Vagina (tissue), 2 donors: Measurements from ENCODE around the gene CNPY3. TPM values are rescaled to one million over a fixed set of nuclear protein-coding genes. Genes with fewer than 3 reads are reported as not detected.

ENCODE experiments used
- DNase-seq, 2 donors: peaks; one replicate each; pipeline ENCODE4 v3.0.0-alpha.2; 2017; ENCODE audit errors: extremely low spot score in 2 of 2
- H3K27ac ChIP-seq: fragments of 200-600 bp; sonication (generic); one replicate; pipeline ENCODE4 v1.5.1; 2019
- H3K27me3 ChIP-seq: fragments of 200-600 bp; sonication (generic); one replicate; pipeline ENCODE4 v1.5.1; 2019
- H3K36me3 ChIP-seq, 2 donors: fragments of 200-600 bp; sonication (generic); one replicate each; pipeline ENCODE4 v1.5.1; 2017 to 2019
- H3K4me1 ChIP-seq: fragments of 200-600 bp; sonication (generic); one replicate; pipeline ENCODE4 v1.5.1; 2019
- H3K4me3 ChIP-seq, 2 donors: fragments of 200-600 bp; sonication (generic); 1 replicate in 1 of 2; 2 replicates in 1 of 2; pipeline ENCODE4 v1.5.1; 2016 to 2019
- H3K9me3 ChIP-seq: fragments of 200-600 bp; sonication (generic); one replicate; pipeline ENCODE4 v1.5.1; 2019
- POLR2A ChIP-seq, 2 donors: fragments of 450-650 bp; IDR thresholded peaks; one replicate each; pipeline ENCODE4 v1.6.1; 2017; ENCODE audit warnings: antibody characterized with exemption in 2 of 2, mild to moderate bottlenecking in 2 of 2, moderate library complexity in 2 of 2
- POLR2AphosphoS5 ChIP-seq, 2 donors: sonication (generic); formaldehyde crosslinking; IDR thresholded peaks; one replicate each; pipeline ENCODE4 v1.9.0; 2017; ENCODE audit warnings: antibody characterized with exemption in 2 of 2, mild to moderate bottlenecking in 2 of 2, low read depth in 1 of 2; ENCODE audit not compliant: insufficient read depth in 1 of 2
- intact Hi-C: fragments of 100-400 bp; cut with DNase I; formaldehyde crosslinking; loops from one replicate; pipeline ENCODE4 v1.15.1; 2023
- total RNA-seq: library from RNA; depleted of rRNA; stranded (reverse); fragments of >200 nt; gene quantifications from one replicate; pipeline ENCODE4 v1.2.3, GENCODE V29; 2016
- TF ChIP-seq, protein P1 (sequence below), 3 experiments: fragments of 450-650 bp in 2 of 3; fragments of 200-600 bp in 1 of 3; sonication (generic) in 1 of 3; IDR thresholded peaks; one replicate each; pipeline ENCODE4 v1.5.1; 2017 to 2019; ENCODE audit warnings: antibody characterized with exemption in 3 of 3, mild to moderate bottlenecking in 2 of 3, moderate library complexity in 2 of 3

The CNPY3 gene
- total RNA-seq, 1 donor from 2014 or later = 30.2 TPM

DNA sequence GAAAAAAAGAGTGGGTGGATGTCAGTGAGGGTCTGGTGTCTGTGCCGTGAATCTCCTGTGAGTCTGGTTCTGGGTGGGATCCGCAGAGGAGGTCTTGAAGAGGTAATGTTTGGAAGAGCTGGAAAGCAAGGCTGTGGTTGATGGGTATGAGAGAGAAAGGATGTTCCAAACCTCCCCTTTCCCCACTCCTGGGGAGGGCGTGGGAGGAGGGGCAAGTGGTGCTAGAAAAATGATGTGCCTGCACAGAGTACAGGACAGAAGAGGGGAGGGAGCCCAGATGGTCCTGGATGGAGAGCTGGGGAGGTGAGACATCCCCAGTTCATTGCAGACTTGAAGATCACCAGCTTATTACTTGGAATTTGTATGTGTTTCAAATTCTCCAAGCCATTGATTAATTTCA lies 3.1 kb downstream of the CNPY3 start:
- intact Hi-C loops = no loop called here
- DNase-seq = no peak
- H3K9me3 ChIP-seq = no peaks in the 10 kb centered on the region
- no peak overlapping the region for H3K27ac ChIP-seq
- TF ChIP-seq POLR2A (IDR thresholded peaks at IDR 0.05) (no peak), POLR2AphosphoS5 (IDR thresholded peaks at IDR 0.05; ENCODE audit: insufficient read depth in 1 of 2, low read depth in 1 of 2) (no peak)
- TF ChIP-seq, protein P1, sequence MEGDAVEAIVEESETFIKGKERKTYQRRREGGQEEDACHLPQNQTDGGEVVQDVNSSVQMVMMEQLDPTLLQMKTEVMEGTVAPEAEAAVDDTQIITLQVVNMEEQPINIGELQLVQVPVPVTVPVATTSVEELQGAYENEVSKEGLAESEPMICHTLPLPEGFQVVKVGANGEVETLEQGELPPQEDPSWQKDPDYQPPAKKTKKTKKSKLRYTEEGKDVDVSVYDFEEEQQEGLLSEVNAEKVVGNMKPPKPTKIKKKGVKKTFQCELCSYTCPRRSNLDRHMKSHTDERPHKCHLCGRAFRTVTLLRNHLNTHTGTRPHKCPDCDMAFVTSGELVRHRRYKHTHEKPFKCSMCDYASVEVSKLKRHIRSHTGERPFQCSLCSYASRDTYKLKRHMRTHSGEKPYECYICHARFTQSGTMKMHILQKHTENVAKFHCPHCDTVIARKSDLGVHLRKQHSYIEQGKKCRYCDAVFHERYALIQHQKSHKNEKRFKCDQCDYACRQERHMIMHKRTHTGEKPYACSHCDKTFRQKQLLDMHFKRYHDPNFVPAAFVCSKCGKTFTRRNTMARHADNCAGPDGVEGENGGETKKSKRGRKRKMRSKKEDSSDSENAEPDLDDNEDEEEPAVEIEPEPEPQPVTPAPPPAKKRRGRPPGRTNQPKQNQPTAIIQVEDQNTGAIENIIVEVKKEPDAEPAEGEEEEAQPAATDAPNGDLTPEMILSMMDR (IDR thresholded peaks at IDR 0.05) = no peak
- no peak overlapping the region for H3K4me3 ChIP-seq
- H3K4me1 ChIP-seq = peaks cover 40% of the 10 kb centered on the region
- peaks cover 0 to 32% of the 10 kb centered on the region in 2 donors for H3K36me3 ChIP-seq
- no peaks in the 10 kb centered on the region for H3K27me3 ChIP-seq

DNA sequence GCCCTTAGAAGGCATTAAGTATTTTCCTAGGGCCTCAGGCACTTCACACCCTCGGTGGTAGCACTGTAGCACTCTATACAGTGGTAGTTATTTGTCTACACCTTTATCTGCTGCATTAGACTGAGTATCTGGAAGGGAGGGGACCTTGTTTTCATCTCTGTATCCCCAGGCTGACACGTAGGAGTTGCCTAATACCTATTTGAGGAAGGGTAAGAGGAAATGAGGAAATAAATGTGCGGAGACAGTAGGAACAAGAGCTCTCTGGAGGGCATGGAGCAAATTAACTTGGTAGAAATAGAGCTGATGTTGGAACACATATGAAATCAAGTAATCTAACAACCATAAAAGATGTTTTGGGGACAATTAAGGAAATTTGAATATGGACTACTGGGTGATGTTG lies 3.9 kb downstream of the CNPY3 start:
- H3K4me1 ChIP-seq = peaks cover 40% of the 10 kb centered on the region
- H3K27ac ChIP-seq = no peak overlapping the region
- intact Hi-C loops = no loop called here
- H3K27me3 ChIP-seq = no peaks in the 10 kb centered on the region
- no peak for DNase-seq
- TF ChIP-seq POLR2AphosphoS5 (IDR thresholded peaks at IDR 0.05; ENCODE audit: insufficient read depth in 1 of 2, low read depth in 1 of 2) (no peak), POLR2A (IDR thresholded peaks at IDR 0.05) (no peak)
- TF ChIP-seq, protein P1 (IDR thresholded peaks at IDR 0.05) = no peak
- no peak overlapping the region for H3K4me3 ChIP-seq
- no peaks in the 10 kb centered on the region for H3K9me3 ChIP-seq
- peaks cover 0 to 38% of the 10 kb centered on the region in 2 donors for H3K36me3 ChIP-seq

DNA sequence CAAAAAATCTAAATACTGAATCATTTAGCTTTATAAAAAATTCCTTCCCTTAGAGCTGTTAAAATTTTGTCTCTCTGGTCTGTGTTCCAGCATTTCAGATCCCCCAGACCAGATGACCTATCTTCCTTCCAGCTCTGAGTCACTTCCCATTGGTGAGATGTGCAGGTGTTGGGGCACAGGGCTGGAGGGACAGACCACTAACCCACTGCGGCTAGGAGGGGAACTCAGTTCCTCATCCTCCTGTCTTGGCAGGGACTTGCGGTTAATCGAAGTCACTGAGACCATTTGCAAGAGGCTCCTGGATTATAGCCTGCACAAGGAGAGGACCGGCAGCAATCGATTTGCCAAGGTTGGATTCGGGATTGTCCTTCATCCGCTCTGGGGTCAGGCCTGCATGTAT lies 6.0 kb downstream of the CNPY3 start:
- Histone ChIP-seq H3K4me3 (no peak overlapping the region), H3K9me3 (no peaks in the 10 kb centered on the region), H3K36me3 (peaks cover 0 to 46% of the 10 kb centered on the region in 2 donors), H3K27me3 (no peaks in the 10 kb centered on the region), H3K27ac (no peak overlapping the region), H3K4me1 (peaks cover 34% of the 10 kb centered on the region)
- TF ChIP-seq POLR2AphosphoS5 (IDR thresholded peaks at IDR 0.05; ENCODE audit: insufficient read depth in 1 of 2, low read depth in 1 of 2) = no peak
- TF ChIP-seq POLR2A (IDR thresholded peaks at IDR 0.05) = no peak
- TF ChIP-seq, protein P1 (IDR thresholded peaks at IDR 0.05) = no peak
- intact Hi-C loops = no loop called here
- no peak for DNase-seq

DNA sequence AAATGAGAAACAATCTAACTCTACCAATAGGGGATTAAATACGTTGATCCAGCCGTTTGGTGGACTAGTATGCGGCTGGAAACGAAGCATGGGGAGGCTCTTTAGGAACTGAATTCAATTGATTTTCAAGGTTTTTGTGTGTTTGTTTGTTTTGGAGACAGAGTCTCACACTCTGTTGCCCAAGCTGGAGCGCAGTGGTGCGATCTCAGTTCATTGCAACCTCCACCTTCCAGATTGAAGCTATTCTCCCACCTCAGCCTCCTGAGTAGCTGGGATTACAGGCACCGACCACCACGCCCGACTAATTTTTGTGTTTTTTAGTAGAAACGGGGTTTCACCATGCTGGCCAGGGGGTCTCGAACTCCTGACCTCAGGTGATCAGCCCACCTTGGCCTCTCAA lies 7.1 kb downstream of the CNPY3 start:
- Histone ChIP-seq H3K27ac (no peak overlapping the region), H3K4me3 (no peak overlapping the region), H3K36me3 (peaks cover 0 to 48% of the 10 kb centered on the region in 2 donors), H3K9me3 (no peaks in the 10 kb centered on the region), H3K4me1 (peaks cover 23% of the 10 kb centered on the region), H3K27me3 (no peaks in the 10 kb centered on the region)
- TF ChIP-seq POLR2A (IDR thresholded peaks at IDR 0.05) = no peak
- no peak for DNase-seq
- intact Hi-C loops = no loop called here

DNA sequence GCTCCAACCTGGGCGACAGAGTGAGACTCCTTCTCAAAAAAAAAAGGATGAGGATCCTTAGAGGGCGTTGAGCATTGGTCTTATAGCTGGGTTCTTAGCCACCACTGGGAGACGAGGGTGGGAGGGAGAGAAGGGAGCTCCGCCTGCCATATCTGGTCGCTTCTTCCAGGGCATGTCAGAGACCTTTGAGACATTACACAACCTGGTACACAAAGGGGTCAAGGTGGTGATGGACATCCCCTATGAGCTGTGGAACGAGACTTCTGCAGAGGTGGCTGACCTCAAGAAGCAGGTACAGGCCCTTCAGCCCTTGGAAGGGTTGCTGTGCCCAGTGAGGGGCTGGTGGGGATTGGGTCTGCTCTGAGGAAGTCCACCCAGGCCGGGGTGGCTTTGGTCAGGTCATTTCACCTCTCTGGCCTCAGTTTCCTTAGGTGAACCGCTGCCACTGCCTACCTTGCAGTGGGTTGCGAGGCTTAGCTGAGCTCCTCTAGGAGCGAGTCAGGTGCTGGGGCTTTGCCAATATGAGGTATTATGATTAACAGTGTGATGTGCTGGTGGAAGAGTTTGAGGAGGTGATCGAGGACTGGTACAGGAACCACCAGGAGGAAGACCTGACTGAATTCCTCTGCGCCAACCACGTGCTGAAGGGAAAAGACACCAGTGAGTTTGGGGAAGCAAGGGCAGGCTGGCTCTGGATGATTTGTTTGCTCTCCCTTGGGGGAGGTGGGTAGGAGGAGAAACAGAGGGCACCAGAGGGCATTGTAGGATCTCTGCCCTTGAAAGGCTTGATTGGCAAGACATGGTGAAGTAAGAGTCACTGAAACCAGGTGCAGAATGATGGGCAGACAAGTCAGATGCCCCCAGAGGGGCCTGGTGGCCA lies 8.5 kb downstream of the CNPY3 start:
- no peak overlapping the region for H3K4me3 ChIP-seq
- no peak for TF ChIP-seq POLR2A (IDR thresholded peaks at IDR 0.05)
- no peak for TF ChIP-seq POLR2AphosphoS5 (IDR thresholded peaks at IDR 0.05; ENCODE audit: insufficient read depth in 1 of 2, low read depth in 1 of 2)
- TF ChIP-seq, protein P1 (IDR thresholded peaks at IDR 0.05) = no peak
- intact Hi-C loops = no loop called here
- peaks cover 0 to 44% of the 10 kb centered on the region in 2 donors for H3K36me3 ChIP-seq
- no peaks in the 10 kb centered on the region for H3K27me3 ChIP-seq
- no peak overlapping the region for H3K27ac ChIP-seq
- peaks cover 10% of the 10 kb centered on the region for H3K4me1 ChIP-seq
- DNase-seq = no peak
- no peaks in the 10 kb centered on the region for H3K9me3 ChIP-seq
